MCF 10A (cell line): Measurements from ENCODE around the gene LRMDA. TPM values are rescaled to one million over a fixed set of nuclear protein-coding genes. Genes with fewer than 3 reads are reported as not detected.

Source experiments
- BruUV-seq: library from RNA; stranded (reverse); fragments of 400-500 nt; replicated peaks from 2 replicates; lab custom pipeline; 2021; lab: Mats Ljungman, UMichigan
- CTCF ChIA-PET: fragments of 300-600 bp; sonication (Branson Sonifier 250); formaldehyde crosslinking; extraction: SDS; loops from one replicate; lab custom pipeline; 2021; ENCODE audit warnings: antibody characterized with exemption, inconsistent platforms; lab: Yijun Ruan, JAX
- POLR2A ChIA-PET: fragments of 300-600, 350-650 bp; sonication (Branson Sonifier 250); formaldehyde crosslinking; extraction: SDS; loops from one replicate; lab custom pipeline; 2020; ENCODE audit warnings: antibody characterized with exemption, inconsistent platforms; lab: Yijun Ruan, JAX
- DNase-seq: peaks from one replicate; pipeline ENCODE4 v3.0.0-alpha.2; 2018; ENCODE audit not compliant: unreplicated experiment
- H3K27ac Mint-ChIP-seq: one replicate; pipeline ENCODE4 v1.8.0; 2022; ENCODE audit warnings: mild to moderate bottlenecking, low read depth, mixed read lengths; ENCODE audit not compliant: unreplicated experiment
- H3K27me3 Mint-ChIP-seq: one replicate; pipeline ENCODE4 v1.8.0; 2022; ENCODE audit warnings: mixed read lengths; ENCODE audit not compliant: insufficient read depth, unreplicated experiment
- H3K36me3 Mint-ChIP-seq: one replicate; pipeline ENCODE4 v1.8.0; 2022; ENCODE audit warnings: mild to moderate bottlenecking, moderate library complexity, mixed read lengths; ENCODE audit not compliant: insufficient read depth, unreplicated experiment
- H3K4me1 Mint-ChIP-seq: one replicate; pipeline ENCODE4 v1.8.0; 2022; ENCODE audit warnings: mixed read lengths; ENCODE audit not compliant: insufficient read depth, unreplicated experiment
- H3K4me3 Mint-ChIP-seq: one replicate; pipeline ENCODE4 v1.8.0; 2022; ENCODE audit warnings: mild to moderate bottlenecking, moderate library complexity, mixed read lengths; ENCODE audit not compliant: unreplicated experiment
- H3K9me3 Mint-ChIP-seq: one replicate; pipeline ENCODE4 v1.8.0; 2022; ENCODE audit warnings: mixed read lengths; ENCODE audit not compliant: unreplicated experiment
- CTCF ChIP-seq: fragments of 200-600 bp; IDR thresholded peaks from one replicate; pipeline ENCODE4 v1.8.0; 2022; ENCODE audit warnings: antibody characterized with exemption, mild to moderate bottlenecking; ENCODE audit not compliant: unreplicated experiment
- intact Hi-C: fragments of 100-400 bp; cut with micrococcal nuclease; formaldehyde crosslinking; loops from 2 replicates; pipeline ENCODE4 v1.14.1; 2022
- total RNA-seq: library from RNA; stranded (reverse); gene quantifications from 2 replicates; pipeline ENCODE4 v1.2.3, GENCODE V29; 2022

The LRMDA gene
- total RNA-seq, 1 experiment from 2014 or later = not detected

- ChIA-PET CTCF (interaction anchor here (0.7 to 1.3 kb wide), 2 partner anchors 10 to 591 kb away, joined by 4 to 5 read pairs; no protein-coding TSS in a partner anchor), POLR2A (no interaction called here)
- H3K9me3 Mint-ChIP-seq = no peaks in the 10 kb centered on the region
- no peaks in the 10 kb centered on the region for H3K36me3 Mint-ChIP-seq
- H3K4me1 Mint-ChIP-seq = no peaks in the 10 kb centered on the region
- BruUV-seq = no TSS peak
- H3K27me3 Mint-ChIP-seq = no peaks in the 10 kb centered on the region
- TF ChIP-seq CTCF = no peak
- H3K4me3 Mint-ChIP-seq = no peak overlapping the region
- no peak for DNase-seq
- intact Hi-C loops = no loop called here
- H3K27ac Mint-ChIP-seq = no peak overlapping the region
Observed at GRCh38 chr10:75679536-75679935, 248.1 kb downstream of the LRMDA start.

GRCh38 chr10:75681334-75681733 is 249.9 kb downstream of the LRMDA start:
- Mint-ChIP-seq H3K4me1 (no peaks in the 10 kb centered on the region), H3K9me3 (no peaks in the 10 kb centered on the region), H3K27me3 (no peaks in the 10 kb centered on the region), H3K4me3 (no peak overlapping the region), H3K36me3 (no peaks in the 10 kb centered on the region), H3K27ac (no peak overlapping the region)
- no peak for TF ChIP-seq CTCF
- ChIA-PET POLR2A (no interaction called here), CTCF (interaction anchor here (0.5 kb wide), 1 partner anchor 1719 kb away, joined by 3 read pairs; no protein-coding TSS in a partner anchor)
- intact Hi-C loops = no loop called here
- no TSS peak for BruUV-seq
- DNase-seq = no peak

- BruUV-seq = no TSS peak
- ChIA-PET CTCF (interaction anchor here (0.6 kb wide), 1 partner anchor 1321 kb away, joined by 3 read pairs; no protein-coding TSS in a partner anchor), POLR2A (no interaction called here)
- intact Hi-C loops = no loop called here
- Mint-ChIP-seq H3K4me1 (no peaks in the 10 kb centered on the region), H3K36me3 (no peaks in the 10 kb centered on the region), H3K4me3 (no peak overlapping the region), H3K27me3 (no peaks in the 10 kb centered on the region), H3K9me3 (no peaks in the 10 kb centered on the region), H3K27ac (no peak overlapping the region)
- no peak for DNase-seq
- no peak for TF ChIP-seq CTCF
Observed at GRCh38 chr10:75682649-75683557, 251.5 kb downstream of the LRMDA start.

- Mint-ChIP-seq H3K4me3 (no peak overlapping the region), H3K27me3 (no peaks in the 10 kb centered on the region), H3K9me3 (no peaks in the 10 kb centered on the region), H3K27ac (no peak overlapping the region), H3K4me1 (no peaks in the 10 kb centered on the region), H3K36me3 (no peaks in the 10 kb centered on the region)
- DNase-seq = no peak
- intact Hi-C loops = no loop called here
- CTCF ChIA-PET = interaction anchor here (0.6 kb wide), 1 partner anchor 34 kb away, joined by 3 read pairs; no protein-coding TSS in a partner anchor
- no peak for TF ChIP-seq CTCF
- POLR2A ChIA-PET = no interaction called here
- no TSS peak for BruUV-seq
Observed at GRCh38 chr10:75685187-75685586, 253.8 kb downstream of the LRMDA start.
